ENCODE data around the gene CTTN.

The CTTN gene

DNA sequence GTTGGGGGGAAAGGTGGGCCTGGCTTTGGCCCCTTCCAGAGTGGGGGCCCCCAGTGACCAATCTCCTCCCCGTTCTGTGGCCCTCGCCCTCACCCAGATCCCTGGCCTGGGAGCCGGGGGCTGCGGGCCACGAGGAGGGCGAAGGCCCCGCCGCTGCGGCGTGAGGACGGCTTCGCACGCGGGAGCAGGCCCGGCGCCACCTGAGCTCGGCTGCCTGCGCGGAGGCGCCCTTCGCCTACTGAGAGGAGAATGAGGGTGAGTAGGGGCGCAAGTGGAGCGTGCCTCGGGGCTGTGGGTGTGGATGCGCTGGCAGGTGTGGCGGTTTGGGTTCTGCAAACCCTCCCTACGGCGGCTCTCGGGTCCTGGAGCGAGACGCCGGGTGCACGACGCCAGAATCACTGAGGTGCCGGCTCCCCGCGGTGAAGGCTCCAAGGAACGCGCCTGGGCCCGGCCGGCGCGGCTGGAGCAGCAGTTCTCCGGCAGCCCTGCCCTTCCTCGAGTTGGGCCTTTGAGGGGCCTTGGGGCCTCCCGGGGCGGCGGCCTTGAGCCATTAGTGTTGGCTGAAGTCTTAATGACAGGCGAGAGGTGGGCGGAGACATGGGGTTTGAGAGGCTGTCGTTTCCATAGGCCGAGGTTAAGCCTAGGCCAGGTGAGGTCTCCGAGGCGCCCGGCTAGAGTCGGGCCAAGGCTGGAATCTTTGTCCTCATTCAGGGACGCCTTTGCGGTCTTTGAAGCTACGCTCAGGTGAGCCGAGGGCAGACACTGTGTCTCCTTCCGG is 65.3 kb downstream of the CTTN start:
- H3K23ac ChIP-seq (ENCODE audit: low read length): no peak overlapping the region
- H3K36me3 ChIP-seq (ENCODE audit: control insufficient read depth, insufficient read depth, low read length): no peaks in the 10 kb centered on the region
- H2BK5ac ChIP-seq (ENCODE audit: low read length): no peak overlapping the region
- no peak overlapping the region for H3K56ac ChIP-seq (ENCODE audit: low read length)
- H3K4me2 ChIP-seq (ENCODE audit: low read length): no peak overlapping the region
- no peak overlapping the region for H3K27ac ChIP-seq (ENCODE audit: low read depth, low read length)
- no peak overlapping the region for H3K4me3 ChIP-seq (ENCODE audit: low read length)
- H3K18ac ChIP-seq (ENCODE audit: low read length): no peak overlapping the region
- no peak overlapping the region for H2BK120ac ChIP-seq (ENCODE audit: low read depth, low read length)
- H3K27me3 ChIP-seq (ENCODE audit: insufficient read depth, low read length, poor library complexity): no peaks in the 10 kb centered on the region
- no peaks in the 10 kb centered on the region for H3K79me1 ChIP-seq (ENCODE audit: low read length)
- no peak overlapping the region for H2AK5ac ChIP-seq (ENCODE audit: low read length)
- H3K79me2 ChIP-seq (ENCODE audit: control insufficient read depth, insufficient read depth, low read length): no peaks in the 10 kb centered on the region
- H3K9ac ChIP-seq (ENCODE audit: low read length): no peak overlapping the region
- H2BK15ac ChIP-seq (replicated peaks; ENCODE audit: low read depth): no peak overlapping the region
- WGBS (ENCODE audit: extremely low coverage, insufficient coverage, low lambda C conversion rate): no CpG with 5 or more reads among the region's 61 CpGs
- no peak overlapping the region for H3K4ac ChIP-seq (ENCODE audit: low read depth, low read length)
- no peaks in the 10 kb centered on the region for H3K4me1 ChIP-seq (ENCODE audit: control insufficient read depth, low read depth, low read length)
- DNase-seq: no peak
- H4K5ac ChIP-seq (ENCODE audit: low read length): no peak overlapping the region
- H4K8ac ChIP-seq (ENCODE audit: low read depth, low read length): no peak overlapping the region

DNA sequence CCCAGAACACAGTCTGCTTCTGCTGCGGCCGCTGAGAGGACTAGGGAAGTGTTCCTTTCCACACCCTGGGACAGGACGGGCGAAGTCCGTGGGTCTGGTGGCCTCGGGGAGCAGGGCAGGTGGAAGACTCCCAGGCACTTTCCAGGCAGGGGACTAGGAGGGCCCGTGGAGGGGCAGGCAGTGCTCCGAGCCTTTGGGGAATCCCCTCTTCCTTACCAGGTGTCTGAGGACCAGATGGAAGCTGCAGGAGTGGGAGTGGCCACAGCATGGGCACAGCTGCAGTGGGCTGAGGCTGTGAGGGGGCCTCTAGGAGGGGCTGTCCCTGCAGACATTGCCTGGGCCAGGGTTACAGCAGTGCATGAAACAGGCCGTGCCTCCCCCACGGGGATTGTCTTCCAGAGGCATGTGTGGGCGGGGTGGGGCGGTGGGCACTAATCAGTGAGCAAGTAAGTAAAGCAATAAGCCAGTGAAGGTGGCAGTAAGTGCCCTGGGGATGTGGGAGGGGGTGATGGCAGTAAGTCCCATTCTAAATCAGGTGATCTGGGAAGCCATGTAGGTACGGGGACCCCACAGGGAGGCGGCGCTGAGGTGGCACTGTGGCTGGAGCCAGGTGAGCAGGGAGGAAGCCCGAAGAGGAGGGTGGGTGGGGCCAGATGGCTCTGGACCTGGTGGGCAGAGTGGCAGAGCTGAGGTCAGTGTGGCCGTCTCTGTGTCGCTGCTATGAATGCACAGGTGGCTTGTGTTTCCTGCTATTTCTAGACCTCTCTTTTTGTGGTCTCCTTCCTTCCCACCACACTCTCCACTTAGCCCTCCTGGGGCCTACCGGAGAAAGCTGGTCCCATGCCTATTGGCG is 66.4 kb downstream of the CTTN start:
- no CpG with 5 or more reads among the region's 20 CpGs for WGBS (ENCODE audit: extremely low coverage, insufficient coverage, low lambda C conversion rate)

DNA sequence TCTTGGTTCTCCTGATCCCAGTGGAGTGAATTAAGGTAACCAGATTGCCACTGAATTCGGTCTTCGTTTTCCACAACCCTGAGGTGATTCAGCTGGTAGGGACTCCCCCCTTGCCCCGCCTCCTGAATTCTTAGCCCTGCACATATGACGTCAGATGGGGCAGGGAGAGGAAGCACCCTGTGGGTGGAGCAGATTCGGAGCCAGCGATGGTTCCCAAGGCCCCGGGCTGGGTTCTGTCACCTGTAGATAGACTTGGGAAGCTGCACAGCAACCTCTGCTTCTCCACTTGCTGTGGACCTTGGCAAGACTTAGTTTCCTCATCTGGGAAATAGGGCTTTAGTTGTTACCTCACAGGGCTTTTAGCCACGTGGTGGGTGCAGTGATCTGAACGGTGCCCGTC is 67.8 kb downstream of the CTTN start:
- no CpG with 5 or more reads among the region's 10 CpGs for WGBS (ENCODE audit: extremely low coverage, insufficient coverage, low lambda C conversion rate)
- H3K36me3 ChIP-seq (ENCODE audit: control insufficient read depth, insufficient read depth, low read length): no peaks in the 10 kb centered on the region
- no peak overlapping the region for H3K27ac ChIP-seq (ENCODE audit: low read depth, low read length)
- no peak overlapping the region for H2BK15ac ChIP-seq (replicated peaks; ENCODE audit: low read depth)
- H3K56ac ChIP-seq (ENCODE audit: low read length): no peak overlapping the region
- no peak overlapping the region for H3K4ac ChIP-seq (ENCODE audit: low read depth, low read length)
- no peak overlapping the region for H3K18ac ChIP-seq (ENCODE audit: low read length)
- H3K27me3 ChIP-seq (ENCODE audit: insufficient read depth, low read length, poor library complexity): no peaks in the 10 kb centered on the region
- H3K79me2 ChIP-seq (ENCODE audit: control insufficient read depth, insufficient read depth, low read length): no peaks in the 10 kb centered on the region
- no peaks in the 10 kb centered on the region for H3K79me1 ChIP-seq (ENCODE audit: low read length)
- no peak overlapping the region for H3K9ac ChIP-seq (ENCODE audit: low read length)
- no peaks in the 10 kb centered on the region for H3K4me1 ChIP-seq (ENCODE audit: control insufficient read depth, low read depth, low read length)
- no peak overlapping the region for H4K5ac ChIP-seq (ENCODE audit: low read length)
- H4K8ac ChIP-seq (ENCODE audit: low read depth, low read length): no peak overlapping the region
- H3K4me2 ChIP-seq (ENCODE audit: low read length): no peak overlapping the region
- H3K4me3 ChIP-seq (ENCODE audit: low read length): no peak overlapping the region
- no peak overlapping the region for H2BK5ac ChIP-seq (ENCODE audit: low read length)
- no peak overlapping the region for H2BK120ac ChIP-seq (ENCODE audit: low read depth, low read length)
- DNase-seq: peak; percentile 52
- no peak overlapping the region for H3K23ac ChIP-seq (ENCODE audit: low read length)
- H2AK5ac ChIP-seq (ENCODE audit: low read length): no peak overlapping the region

More for the DNA sequence above, 66.4 kb downstream of the CTTN start:
- Histone ChIP-seq H3K79me1 (ENCODE audit: low read length) (no peaks in the 10 kb centered on the region), H4K5ac (ENCODE audit: low read length) (no peak overlapping the region), H3K23ac (ENCODE audit: low read length) (no peak overlapping the region), H3K79me2 (ENCODE audit: control insufficient read depth, insufficient read depth, low read length) (no peaks in the 10 kb centered on the region), H3K27ac (ENCODE audit: low read depth, low read length) (no peak overlapping the region), H3K4me2 (ENCODE audit: low read length) (no peak overlapping the region), H2AK5ac (ENCODE audit: low read length) (no peak overlapping the region), H3K9ac (ENCODE audit: low read length) (no peak overlapping the region), H4K8ac (ENCODE audit: low read depth, low read length) (no peak overlapping the region), H3K4ac (ENCODE audit: low read depth, low read length) (no peak overlapping the region), H2BK5ac (ENCODE audit: low read length) (no peak overlapping the region), H2BK120ac (ENCODE audit: low read depth, low read length) (no peak overlapping the region), H2BK15ac (replicated peaks; ENCODE audit: low read depth) (no peak overlapping the region), H3K27me3 (ENCODE audit: insufficient read depth, low read length, poor library complexity) (no peaks in the 10 kb centered on the region), H3K4me1 (ENCODE audit: control insufficient read depth, low read depth, low read length) (no peaks in the 10 kb centered on the region), H3K36me3 (ENCODE audit: control insufficient read depth, insufficient read depth, low read length) (no peaks in the 10 kb centered on the region), H3K56ac (ENCODE audit: low read length) (no peak overlapping the region), H3K18ac (ENCODE audit: low read length) (no peak overlapping the region), H3K4me3 (ENCODE audit: low read length) (no peak overlapping the region)
- no peak for DNase-seq

DNA sequence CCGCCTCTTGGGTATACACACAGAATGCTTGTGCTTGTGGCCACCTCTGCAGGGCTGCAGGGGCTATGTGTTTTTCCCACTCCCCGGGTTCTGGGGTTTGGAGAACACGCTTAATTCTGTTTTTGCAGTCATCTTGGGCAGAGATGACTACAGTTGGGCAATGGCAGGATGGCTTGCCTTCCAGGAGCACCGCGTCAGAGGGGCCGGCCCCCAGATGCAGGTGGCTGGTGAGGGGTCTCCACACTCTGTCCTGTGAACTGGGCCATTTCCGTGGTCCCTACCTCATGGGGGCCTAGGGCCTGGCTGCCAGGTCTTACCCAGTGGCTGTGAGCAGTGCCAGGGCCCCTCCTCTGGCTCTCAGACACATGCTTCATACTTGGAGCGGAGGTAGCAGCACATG is 68.3 kb downstream of the CTTN start:
- H3K4me3 ChIP-seq (ENCODE audit: low read length): no peak overlapping the region
- no CpG with 5 or more reads among the region's 8 CpGs for WGBS (ENCODE audit: extremely low coverage, insufficient coverage, low lambda C conversion rate)
- H3K79me2 ChIP-seq (ENCODE audit: control insufficient read depth, insufficient read depth, low read length): no peaks in the 10 kb centered on the region
- H4K5ac ChIP-seq (ENCODE audit: low read length): no peak overlapping the region
- H2BK15ac ChIP-seq (replicated peaks; ENCODE audit: low read depth): no peak overlapping the region
- no peak overlapping the region for H2AK5ac ChIP-seq (ENCODE audit: low read length)
- H2BK5ac ChIP-seq (ENCODE audit: low read length): no peak overlapping the region
- H3K18ac ChIP-seq (ENCODE audit: low read length): no peak overlapping the region
- H3K4ac ChIP-seq (ENCODE audit: low read depth, low read length): no peak overlapping the region
- H2BK120ac ChIP-seq (ENCODE audit: low read depth, low read length): no peak overlapping the region
- no peak overlapping the region for H3K4me2 ChIP-seq (ENCODE audit: low read length)
- no peaks in the 10 kb centered on the region for H3K4me1 ChIP-seq (ENCODE audit: control insufficient read depth, low read depth, low read length)
- no peak overlapping the region for H3K27ac ChIP-seq (ENCODE audit: low read depth, low read length)
- H3K56ac ChIP-seq (ENCODE audit: low read length): no peak overlapping the region
- H3K23ac ChIP-seq (ENCODE audit: low read length): no peak overlapping the region
- no peaks in the 10 kb centered on the region for H3K79me1 ChIP-seq (ENCODE audit: low read length)
- H3K36me3 ChIP-seq (ENCODE audit: control insufficient read depth, insufficient read depth, low read length): no peaks in the 10 kb centered on the region
- no peak overlapping the region for H3K9ac ChIP-seq (ENCODE audit: low read length)
- DNase-seq: no peak
- H4K8ac ChIP-seq (ENCODE audit: low read depth, low read length): no peak overlapping the region
- H3K27me3 ChIP-seq (ENCODE audit: insufficient read depth, low read length, poor library complexity): no peaks in the 10 kb centered on the region

DNA sequence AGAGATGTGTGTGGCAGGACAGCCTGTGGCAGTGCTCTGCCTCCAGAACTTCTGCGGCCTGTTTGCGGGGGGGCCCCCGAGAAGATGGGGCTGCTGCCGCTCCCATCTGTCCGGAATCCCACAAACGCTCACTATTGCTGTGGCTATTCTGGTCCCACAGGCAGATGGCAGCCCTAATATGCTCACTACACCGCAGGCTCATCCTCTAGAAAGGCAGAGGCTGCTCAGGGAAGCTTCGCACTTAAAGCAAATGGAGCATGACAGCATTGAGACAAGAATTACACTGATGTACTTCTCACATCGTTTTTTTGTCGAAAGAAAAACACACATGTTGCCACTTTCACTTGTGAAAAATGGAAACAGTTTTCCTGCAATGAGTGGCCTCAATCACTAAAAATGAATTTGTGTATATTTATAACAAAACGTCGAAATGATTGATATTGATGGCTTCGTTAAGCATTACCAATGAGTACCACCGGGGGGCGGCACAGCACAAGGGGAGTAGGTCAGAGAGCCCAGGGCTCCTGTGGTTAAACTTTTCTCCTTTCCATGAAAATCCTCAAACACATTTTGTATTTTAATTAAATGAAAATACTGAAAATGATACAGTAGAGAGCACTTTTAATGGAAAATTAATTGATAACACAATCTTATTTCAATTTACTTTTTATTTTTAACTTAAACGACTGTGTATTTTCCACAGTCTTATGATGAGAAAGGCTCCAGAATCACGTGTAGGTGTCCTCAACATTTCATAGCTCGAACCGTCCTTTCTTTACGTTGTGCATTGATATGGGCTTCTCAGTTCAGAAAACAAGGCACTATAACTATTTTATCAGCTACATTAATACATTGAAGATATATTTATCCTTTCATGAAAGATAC is 69.1 kb downstream of the CTTN start:
- Histone ChIP-seq H3K4ac (ENCODE audit: low read depth, low read length) (no peak overlapping the region), H3K79me1 (ENCODE audit: low read length) (no peaks in the 10 kb centered on the region), H2BK5ac (ENCODE audit: low read length) (no peak overlapping the region), H3K9ac (ENCODE audit: low read length) (no peak overlapping the region), H3K4me1 (ENCODE audit: control insufficient read depth, low read depth, low read length) (no peaks in the 10 kb centered on the region), H3K18ac (ENCODE audit: low read length) (no peak overlapping the region), H3K4me3 (ENCODE audit: low read length) (no peak overlapping the region), H3K27ac (ENCODE audit: low read depth, low read length) (no peak overlapping the region), H3K79me2 (ENCODE audit: control insufficient read depth, insufficient read depth, low read length) (no peaks in the 10 kb centered on the region), H3K27me3 (ENCODE audit: insufficient read depth, low read length, poor library complexity) (no peaks in the 10 kb centered on the region), H3K36me3 (ENCODE audit: control insufficient read depth, insufficient read depth, low read length) (no peaks in the 10 kb centered on the region), H2BK120ac (ENCODE audit: low read depth, low read length) (no peak overlapping the region), H2AK5ac (ENCODE audit: low read length) (no peak overlapping the region), H2BK15ac (replicated peaks; ENCODE audit: low read depth) (no peak overlapping the region), H3K4me2 (ENCODE audit: low read length) (no peak overlapping the region), H4K5ac (ENCODE audit: low read length) (no peak overlapping the region), H3K23ac (ENCODE audit: low read length) (no peak overlapping the region), H3K56ac (ENCODE audit: low read length) (no peak overlapping the region), H4K8ac (ENCODE audit: low read depth, low read length) (no peak overlapping the region)
- no CpG with 5 or more reads among the region's 20 CpGs for WGBS (ENCODE audit: extremely low coverage, insufficient coverage, low lambda C conversion rate)
- DNase-seq: peak; percentile 47
